SH-SY5Y (cell line): ENCODE results near the gene DENND2A.

Experiments used
- GATA2 ChIP-seq: IDR thresholded peaks from 2 replicates; pipeline ENCODE4 v1.6.1; 2011; ENCODE audit warnings: mild to moderate bottlenecking, low read depth, low read length
- GATA3 ChIP-seq: IDR thresholded peaks from 2 replicates; pipeline ENCODE4 v1.6.1; 2011; ENCODE audit warnings: low read depth, mild to moderate bottlenecking, low read length, moderate library complexity

- TF ChIP-seq GATA2: no peak
- TF ChIP-seq GATA3: no peak
Measured at GRCh38 chr7:140533394-140533872, 107.2 kb downstream of the DENND2A start.
